ENCODE data around the gene PKP4. TPM values are rescaled to one million over a fixed set of nuclear protein-coding genes. Genes with fewer than 3 reads are reported as not detected.

Gene PKP4
- total and polyA plus RNA-seq, 2 donors (not counting 1 experiment from before 2014, with no cell fraction given), result 2.0 to 13.3 TPM

GRCh38 chr2:158477202-158477601 is 20.4 kb downstream of the PKP4 start:
- CTCF ChIA-PET, result interaction anchor here (1.0 kb wide), 1 partner anchor 19 kb away, joined by 3 read pairs; no protein-coding TSS in a partner anchor
- ATAC-seq (ENCODE audit: low read depth) (no peak), DNase-seq (no peak)
- Histone ChIP-seq H3K4me1 (ENCODE audit: control insufficient read depth in 2 of 2, insufficient read depth in 2 of 2, low read length in 2 of 2) (peaks cover 0 to 5% of the 10 kb centered on the region in 2 donors), H3K36me3 (replicated peaks in 1 of 2; ENCODE audit: control extremely low read depth in 1 of 2, control insufficient read depth in 1 of 2, extremely low read depth in 1 of 2, insufficient read depth in 2 of 2, low read length in 1 of 2) (no peaks in the 10 kb centered on the region), H3K4me2 (replicated peaks; ENCODE audit: low read depth, low read length, poor library complexity, severe bottlenecking) (no peak overlapping the region), H4K20me1 (ENCODE audit: control insufficient read depth, insufficient read depth, low read length, poor library complexity, severe bottlenecking) (no peaks in the 10 kb centered on the region), H3K27me3 (replicated peaks in 1 of 4; ENCODE audit: control extremely low read depth in 1 of 4, control insufficient read depth in 3 of 4, insufficient read depth in 4 of 4, low read length in 3 of 4) (no peaks in the 10 kb centered on the region), H3K27ac (ENCODE audit: low read length in 2 of 2) (no peak overlapping the region), H3K9ac (ENCODE audit: low read length) (no peak overlapping the region), H2AFZ (ENCODE audit: insufficient read depth, low read depth, low read length, poor library complexity, severe bottlenecking) (peak overlapping the region; percentile 11), H3K9me3 (ENCODE audit: control extremely low read depth in 1 of 3, control insufficient read depth in 2 of 3, insufficient read depth in 1 of 3, low read length in 2 of 3) (no peaks in the 10 kb centered on the region), H3K4me3 (ENCODE audit: control extremely low read depth in 1 of 5, extremely low read depth in 1 of 5, insufficient read depth in 1 of 5, low read depth in 2 of 5, low read length in 4 of 5) (no peak overlapping the region), H3K79me2 (ENCODE audit: control insufficient read depth, insufficient read depth, low read length) (no peaks in the 10 kb centered on the region)
- Mint-ChIP-seq H3K4me1 (peaks cover 2% of the 10 kb centered on the region), H3K27me3 (no peaks in the 10 kb centered on the region), H3K4me3 (no peak overlapping the region), H3K9me3 (ENCODE audit: insufficient read depth) (no peaks in the 10 kb centered on the region), H3K27ac (no peak overlapping the region)
- POLR2A ChIA-PET, result interaction anchor here (0.5 kb wide), 1 partner anchor 52 kb away, joined by 7 read pairs; no protein-coding TSS in a partner anchor
- 42% methylated on average over 2 of the region's 3 CpGs for WGBS (ENCODE audit: insufficient coverage)
- TF ChIP-seq, protein P1, sequence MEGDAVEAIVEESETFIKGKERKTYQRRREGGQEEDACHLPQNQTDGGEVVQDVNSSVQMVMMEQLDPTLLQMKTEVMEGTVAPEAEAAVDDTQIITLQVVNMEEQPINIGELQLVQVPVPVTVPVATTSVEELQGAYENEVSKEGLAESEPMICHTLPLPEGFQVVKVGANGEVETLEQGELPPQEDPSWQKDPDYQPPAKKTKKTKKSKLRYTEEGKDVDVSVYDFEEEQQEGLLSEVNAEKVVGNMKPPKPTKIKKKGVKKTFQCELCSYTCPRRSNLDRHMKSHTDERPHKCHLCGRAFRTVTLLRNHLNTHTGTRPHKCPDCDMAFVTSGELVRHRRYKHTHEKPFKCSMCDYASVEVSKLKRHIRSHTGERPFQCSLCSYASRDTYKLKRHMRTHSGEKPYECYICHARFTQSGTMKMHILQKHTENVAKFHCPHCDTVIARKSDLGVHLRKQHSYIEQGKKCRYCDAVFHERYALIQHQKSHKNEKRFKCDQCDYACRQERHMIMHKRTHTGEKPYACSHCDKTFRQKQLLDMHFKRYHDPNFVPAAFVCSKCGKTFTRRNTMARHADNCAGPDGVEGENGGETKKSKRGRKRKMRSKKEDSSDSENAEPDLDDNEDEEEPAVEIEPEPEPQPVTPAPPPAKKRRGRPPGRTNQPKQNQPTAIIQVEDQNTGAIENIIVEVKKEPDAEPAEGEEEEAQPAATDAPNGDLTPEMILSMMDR (IDR thresholded peaks at IDR 0.05), result no peak
- TF ChIP-seq EZH2 (IDR thresholded peaks at IDR 0.05; ENCODE audit: borderline replicate concordance, insufficient read depth, low read depth, low read length, poor library complexity, severe bottlenecking), result no peak
- intact Hi-C loops (cut with micrococcal nuclease), result no loop called here

DNA sequence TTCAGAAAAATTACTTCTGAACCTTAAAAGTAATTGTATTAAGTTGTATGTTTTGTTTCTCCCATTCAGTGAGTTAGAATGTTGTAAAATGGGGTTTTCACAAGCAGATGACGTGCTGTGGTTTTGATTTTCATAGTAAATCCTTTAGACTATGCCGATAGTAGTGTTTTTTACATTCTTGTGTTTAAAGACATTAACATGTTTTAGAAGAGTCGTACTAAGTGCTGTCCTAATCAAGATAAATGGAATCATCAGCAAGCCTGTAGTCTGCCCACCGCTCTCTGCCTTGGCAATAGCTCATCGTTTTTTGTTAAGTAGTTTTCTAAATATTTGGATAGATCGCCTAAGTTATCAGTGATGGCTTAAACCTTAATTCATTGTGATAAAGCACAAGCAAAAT is 21.5 kb downstream of the PKP4 start:
- H3K9me3 ChIP-seq (ENCODE audit: control extremely low read depth in 1 of 3, control insufficient read depth in 2 of 3, insufficient read depth in 1 of 3, low read length in 2 of 3), result no peaks in the 10 kb centered on the region
- Mint-ChIP-seq H3K9me3 (ENCODE audit: insufficient read depth) (no peaks in the 10 kb centered on the region), H3K4me1 (peaks cover 2% of the 10 kb centered on the region), H3K27ac (no peak overlapping the region), H3K4me3 (no peak overlapping the region), H3K27me3 (no peaks in the 10 kb centered on the region)
- ChIA-PET CTCF (no interaction called here), POLR2A (no interaction called here)
- 100% methylated on average over 4 of the region's 6 CpGs for WGBS (ENCODE audit: insufficient coverage)
- ATAC-seq (ENCODE audit: low read depth) (no peak), DNase-seq (no peak)
- no peaks in the 10 kb centered on the region for H3K27me3 ChIP-seq (replicated peaks in 1 of 4; ENCODE audit: control extremely low read depth in 1 of 4, control insufficient read depth in 3 of 4, insufficient read depth in 4 of 4, low read length in 3 of 4)
- no peak overlapping the region for H3K27ac ChIP-seq (ENCODE audit: low read length in 2 of 2)
- H3K79me2 ChIP-seq (ENCODE audit: control insufficient read depth, insufficient read depth, low read length), result no peaks in the 10 kb centered on the region
- no peak overlapping the region for H2AFZ ChIP-seq (ENCODE audit: insufficient read depth, low read depth, low read length, poor library complexity, severe bottlenecking)
- TF ChIP-seq EZH2 (IDR thresholded peaks at IDR 0.05; ENCODE audit: borderline replicate concordance, insufficient read depth, low read depth, low read length, poor library complexity, severe bottlenecking), result no peak
- TF ChIP-seq, protein P1 (IDR thresholded peaks at IDR 0.05), result no peak
- H3K9ac ChIP-seq (ENCODE audit: low read length), result no peak overlapping the region
- H3K36me3 ChIP-seq (replicated peaks in 1 of 2; ENCODE audit: control extremely low read depth in 1 of 2, control insufficient read depth in 1 of 2, extremely low read depth in 1 of 2, insufficient read depth in 2 of 2, low read length in 1 of 2), result no peaks in the 10 kb centered on the region
- no peak overlapping the region for H3K4me2 ChIP-seq (replicated peaks; ENCODE audit: low read depth, low read length, poor library complexity, severe bottlenecking)
- H4K20me1 ChIP-seq (ENCODE audit: control insufficient read depth, insufficient read depth, low read length, poor library complexity, severe bottlenecking), result no peaks in the 10 kb centered on the region
- H3K4me3 ChIP-seq (ENCODE audit: control extremely low read depth in 1 of 5, extremely low read depth in 1 of 5, insufficient read depth in 1 of 5, low read depth in 2 of 5, low read length in 4 of 5), result no peak overlapping the region
- H3K4me1 ChIP-seq (ENCODE audit: control insufficient read depth in 2 of 2, insufficient read depth in 2 of 2, low read length in 2 of 2), result peaks cover 0 to 5% of the 10 kb centered on the region in 2 donors
- intact Hi-C loops (cut with micrococcal nuclease), result no loop called here
